A549 (cell line): Measurements from ENCODE around the gene CCL15.

Experiments
- BHLHE40 ChIP-seq: IDR thresholded peaks from 2 replicates; pipeline ENCODE4 v1.6.1; 2012; ENCODE audit warnings: low read depth, low read length, inconsistent platforms
- CBX8 ChIP-seq: fragments of 200-600 bp; sonication (generic); IDR thresholded peaks from 2 replicates; pipeline ENCODE4 v1.6.1; 2016
- CEBPB ChIP-seq, 2 experiments: fragments of >200 bp in 1 of 2; sonication (Bioruptor Twin) in 1 of 2; formaldehyde crosslinking in 1 of 2; IDR thresholded peaks; 2 replicates each; pipeline ENCODE4 v1.6.1; 2012 to 2016
- CHD4 ChIP-seq: fragments of 200-600 bp; sonication (generic); IDR thresholded peaks from 2 replicates; pipeline ENCODE4 v1.6.1; 2016; ENCODE audit warnings: antibody characterized with exemption, mild to moderate bottlenecking, borderline replicate concordance
- CTCF ChIP-seq: fragments of >200 bp; sonication (Bioruptor Twin); formaldehyde crosslinking; IDR thresholded peaks from 3 replicates; pipeline ENCODE4 v1.5.1; 2016
- EHMT2 ChIP-seq: fragments of 200-600 bp; sonication (generic); IDR thresholded peaks from 2 replicates; pipeline ENCODE4 v1.6.1; 2016; ENCODE audit warnings: antibody characterized with exemption, low read depth, mild to moderate bottlenecking, moderate library complexity
- FOSL2 ChIP-seq, 2 experiments: fragments of 450-650 bp in 1 of 2; fragments of >200 bp in 1 of 2; sonication (Bioruptor Twin) in 1 of 2; formaldehyde crosslinking; IDR thresholded peaks; 2 replicates each; pipeline versions ENCODE4 v1.5.0 to v1.6.1; 2016 to 2020; ENCODE audit warnings: mild to moderate bottlenecking in 1 of 2, moderate library complexity in 1 of 2
- HDAC2 ChIP-seq: fragments of 200-600 bp; sonication (generic); IDR thresholded peaks from 2 replicates; pipeline ENCODE4 v1.6.1; 2016
- NFE2L2 ChIP-seq: fragments of 150-350 bp; conservative IDR thresholded peaks from 2 replicates; pipeline ENCODE4 v1.6.1; 2014; ENCODE audit warnings: low read length
- POLR2A ChIP-seq: IDR thresholded peaks from 2 replicates; pipeline ENCODE4 v1.6.1; 2012; ENCODE audit warnings: mild to moderate bottlenecking, low read length
- RAD21 ChIP-seq, 2 experiments: fragments of >200 bp in 1 of 2; sonication (Bioruptor Twin) in 1 of 2; formaldehyde crosslinking in 1 of 2; IDR thresholded peaks in 1 of 2; conservative IDR thresholded peaks in 1 of 2; 2 replicates in 1 of 2; 3 replicates in 1 of 2; pipeline ENCODE4 v1.6.1; 2012 to 2018; ENCODE audit warnings: inconsistent platforms in 1 of 2
- SREBF2 ChIP-seq: fragments of 450-650 bp; IDR thresholded peaks from 2 replicates; pipeline ENCODE4 v1.6.1; 2014; ENCODE audit warnings: mild to moderate bottlenecking, moderate library complexity
- USF2 ChIP-seq: fragments of 450-650 bp; IDR thresholded peaks from 2 replicates; pipeline ENCODE4 v1.6.1; 2014; ENCODE audit warnings: antibody characterized with exemption

- TF ChIP-seq HDAC2 (no peak), CTCF (no peak), RAD21 (conservative IDR thresholded peaks at IDR 0.05 in 1 of 2, IDR thresholded peaks at IDR 0.05 in 1 of 2) (no peak), CEBPB (IDR thresholded peaks at IDR 0.05) (no peak), EHMT2 (no peak), POLR2A (no peak), NFE2L2 (no peak), SREBF2 (no peak), BHLHE40 (no peak), CHD4 (no peak), CBX8 (no peak), USF2 (no peak), FOSL2 (IDR thresholded peaks at IDR 0.05) (no peak), FOSL2 (CRISPR knock-in tag; IDR thresholded peaks at IDR 0.05) (no peak)
Observed at GRCh38 chr17:35986643-35987042, 14.7 kb downstream of the CCL15 start, which contains the start of gene CCL14.
